ENCODE results near the gene PCNX2. TPM values are rescaled to one million over a fixed set of nuclear protein-coding genes. Genes with fewer than 3 reads are reported as not detected.

The PCNX2 gene
- total and polyA plus RNA-seq, 2 of the 13 experiments (the other 11 are each of a cell fraction or from before 2014, with no cell fraction given): 0.11 to 0.42 TPM

GRCh38 chr1:233024199-233024598 lies 271.3 kb downstream of the PCNX2 start:
- H3K27me3 ChIP-seq (ENCODE audit: control insufficient read depth in 1 of 2, insufficient read depth in 2 of 2, low read length in 2 of 2): peaks cover 5 to 23% of the 10 kb centered on the region in 2 experiments
- intact Hi-C loops (cut with micrococcal nuclease; ENCODE audit: unreplicated experiment) (no loop called here), in situ Hi-C loops (cut with HindIII; ENCODE audit: extremely low pct_ligation_motif_present, low pct_unique_long_range_greater_than_20kb) (no loop called here)
- H3K27ac ChIP-seq (ENCODE audit: extremely low read length, insufficient read depth, low read length): no peak overlapping the region
- BruUV-seq (replicated peaks): no TSS peak
- no peaks in the 10 kb centered on the region for H4K20me1 ChIP-seq (ENCODE audit: insufficient read depth, low read length)
- TF ChIP-seq AGO1 (IDR thresholded peaks at IDR 0.05; ENCODE audit: low read depth, low read length, poor library complexity, severe bottlenecking) (no peak), KDM5A (IDR thresholded peaks at IDR 0.05; ENCODE audit: borderline replicate concordance, low read length) (no peak), ZNF614 (CRISPR knock-in tag; IDR thresholded peaks at IDR 0.05; ENCODE audit: borderline replicate concordance) (no peak), ARID3A (IDR thresholded peaks at IDR 0.05; ENCODE audit: low read depth, low read length) (no peak), FOXK1 (CRISPR knock-in tag; IDR thresholded peaks at IDR 0.05; ENCODE audit: borderline replicate concordance, low read depth) (no peak), FLYWCH1 (CRISPR knock-in tag; IDR thresholded peaks at IDR 0.05) (no peak), NR2F6 (IDR thresholded peaks at IDR 0.05) (no peak), NR2F6 (CRISPR knock-in tag; IDR thresholded peaks at IDR 0.05) (no peak), ZNF276 (CRISPR knock-in tag; IDR thresholded peaks at IDR 0.05; ENCODE audit: low read depth) (no peak), ZNF556 (CRISPR knock-in tag; IDR thresholded peaks at IDR 0.05; ENCODE audit: borderline replicate concordance) (no peak), JUN (CRISPR knock-in tag; IDR thresholded peaks at IDR 0.05) (no peak), ETS1 (CRISPR knock-in tag; IDR thresholded peaks at IDR 0.05) (no peak), ZNF704 (CRISPR knock-in tag; IDR thresholded peaks at IDR 0.05; ENCODE audit: borderline replicate concordance) (no peak), REXO4 (CRISPR knock-in tag; IDR thresholded peaks at IDR 0.05; ENCODE audit: borderline replicate concordance) (no peak), KMT2A (CRISPR knock-in tag; IDR thresholded peaks at IDR 0.05) (no peak), MLLT10 (CRISPR knock-in tag; IDR thresholded peaks at IDR 0.05) (no peak)
- no peak overlapping the region for H2AFZ ChIP-seq (ENCODE audit: low read length)
- FAIRE-seq (no peak), DNase-seq (ENCODE audit: low spot score) (no peak), ATAC-seq (no peak)
- no peaks in the 10 kb centered on the region for H3K79me2 ChIP-seq (ENCODE audit: insufficient read depth, low read length)
- H3K36me3 ChIP-seq (replicated peaks in 1 of 2; ENCODE audit: control insufficient read depth in 1 of 2, insufficient read depth in 2 of 2, low read length in 2 of 2): no peaks in the 10 kb centered on the region
- H3K4me2 ChIP-seq (ENCODE audit: low read depth, low read length): no peak overlapping the region
- H3K4me3 ChIP-seq (replicated peaks in 1 of 3; ENCODE audit: insufficient read depth in 1 of 3, low read depth in 2 of 3, low read length in 3 of 3): no peak overlapping the region
- 20% methylated on average over 8 of the region's 9 CpGs for WGBS (ENCODE audit: low lambda C conversion rate)
- CTCF ChIA-PET (ENCODE audit: low intra/inter-chr PET ratio, low total read pairs): no interaction called here
- H3K9me3 ChIP-seq (ENCODE audit: low read length): no peaks in the 10 kb centered on the region
- no peaks in the 10 kb centered on the region for H3K4me1 ChIP-seq (ENCODE audit: insufficient read depth, low read length)
- POLR2A ChIA-PET: no interaction called here
- H3K9ac ChIP-seq (ENCODE audit: insufficient read depth, low read depth, low read length): no peak overlapping the region
